B cell (primary cell): Measurements from ENCODE around the gene AOAH. TPM values are rescaled to one million over a fixed set of nuclear protein-coding genes. Genes with fewer than 3 reads are reported as not detected.

ENCODE experiments used
- ATAC-seq: fragments of 200-7000 bp; cut with Tn5 transposase; one replicate; pipeline ENCODE4 v1.10.0; 2021; ENCODE audit warnings: low read depth, mild to moderate bottlenecking, moderate number of reproducible peaks, moderate library complexity
- CTCF ChIA-PET: fragments of 350-600 bp; sonication (Branson Sonifier 250); formaldehyde crosslinking; loops from one replicate; lab custom pipeline; 2021; ENCODE audit warnings: antibody characterized with exemption, inconsistent platforms; lab: Charles Lee
- POLR2A ChIA-PET: fragments of 350-600 bp; sonication (Branson Sonifier 250); formaldehyde crosslinking; loops from one replicate; lab custom pipeline; 2021; ENCODE audit warnings: antibody characterized with exemption; lab: Charles Lee
- DNase-seq: peaks from one replicate; pipeline ENCODE4 v3.0.0; 2013
- H2AFZ ChIP-seq: 2 replicates; pipeline ENCODE4 v1.6.1; 2012; ENCODE audit warnings: mild to moderate bottlenecking, low read depth, low read length; ENCODE audit not compliant: insufficient read depth, poor library complexity, severe bottlenecking
- H3K27ac ChIP-seq, 2 donors: 1 replicate in 1 of 2; 2 replicates in 1 of 2; pipeline ENCODE4 v1.5.1; 2012 to 2013; ENCODE audit warnings: low read length in 2 of 2, mild to moderate bottlenecking in 2 of 2, moderate library complexity in 1 of 2
- H3K27me3 ChIP-seq, 4 experiments: fragments of 200-600 bp in 1 of 4; sonication (generic) in 1 of 4; replicated peaks in 1 of 4; 1 replicate in 2 of 4; 2 replicates in 2 of 4; pipeline versions ENCODE4 v1.6.1 to v1.7.0; 2013 to 2016; ENCODE audit warnings: low read length in 3 of 4, mild to moderate bottlenecking in 2 of 4, mixed read lengths in 1 of 4, moderate library complexity in 1 of 4; ENCODE audit not compliant: insufficient read depth in 4 of 4, control insufficient read depth in 3 of 4; ENCODE audit errors: control extremely low read depth in 1 of 4
- H3K36me3 ChIP-seq, 2 experiments: replicated peaks in 1 of 2; 1 replicate in 1 of 2; 2 replicates in 1 of 2; pipeline versions ENCODE4 v1.6.1 to v1.7.1; 2013; ENCODE audit warnings: low read length in 1 of 2; ENCODE audit not compliant: insufficient read depth in 2 of 2, control insufficient read depth in 1 of 2; ENCODE audit errors: control extremely low read depth in 1 of 2, extremely low read depth in 1 of 2
- H3K4me1 ChIP-seq, 2 donors: fragments of 200-600 bp in 1 of 2; sonication (generic) in 1 of 2; 1 replicate in 1 of 2; 2 replicates in 1 of 2; pipeline versions ENCODE4 v1.5.1 to v1.6.1; 2013 to 2017; ENCODE audit warnings: low read length in 2 of 2; ENCODE audit not compliant: control insufficient read depth in 2 of 2, insufficient read depth in 2 of 2
- H3K4me2 ChIP-seq: replicated peaks from 2 replicates; pipeline ENCODE3; 2012; ENCODE audit warnings: mild to moderate bottlenecking, low read depth, low read length; ENCODE audit not compliant: poor library complexity, severe bottlenecking
- H3K4me3 ChIP-seq, 5 experiments: fragments of 200-600 bp in 1 of 5; sonication (generic) in 1 of 5; 1 replicate in 3 of 5; 2 replicates in 2 of 5; pipeline versions ENCODE4 v1.5.1 to v1.7.0; 2011 to 2016; ENCODE audit warnings: low read length in 4 of 5, mild to moderate bottlenecking in 4 of 5, low read depth in 2 of 5, control low read depth in 1 of 5, moderate library complexity in 1 of 5; ENCODE audit not compliant: insufficient read depth in 1 of 5; ENCODE audit errors: control extremely low read depth in 1 of 5, extremely low read depth in 1 of 5
- H3K79me2 ChIP-seq: fragments of 200-600 bp; sonication (generic); one replicate; pipeline ENCODE4 v1.6.0; 2016; ENCODE audit warnings: low read length; ENCODE audit not compliant: control insufficient read depth, insufficient read depth
- H3K9ac ChIP-seq: fragments of 200-600 bp; sonication (generic); 2 replicates; pipeline ENCODE4 v1.6.1; 2017; ENCODE audit warnings: mild to moderate bottlenecking, low read length, moderate library complexity
- H3K9me3 ChIP-seq, 3 donors: one replicate each; pipeline versions ENCODE4 v1.6.1 to v1.7.1; 2013; ENCODE audit warnings: low read length in 2 of 3; ENCODE audit not compliant: control insufficient read depth in 2 of 3, insufficient read depth in 1 of 3; ENCODE audit errors: control extremely low read depth in 1 of 3
- H4K20me1 ChIP-seq: 2 replicates; pipeline ENCODE4 v1.6.0; 2012; ENCODE audit warnings: mild to moderate bottlenecking, low read length; ENCODE audit not compliant: insufficient read depth, control insufficient read depth, poor library complexity, severe bottlenecking
- H3K27ac Mint-ChIP-seq: one replicate; pipeline ENCODE4 v1.8.0; 2021; ENCODE audit warnings: mixed read lengths
- H3K27me3 Mint-ChIP-seq: one replicate; pipeline ENCODE4 v1.8.0; 2021; ENCODE audit warnings: mixed read lengths
- H3K4me1 Mint-ChIP-seq: one replicate; pipeline ENCODE4 v1.8.0; 2021; ENCODE audit warnings: mixed read lengths
- H3K4me3 Mint-ChIP-seq: one replicate; pipeline ENCODE4 v1.8.0; 2021; ENCODE audit warnings: mixed read lengths
- H3K9me3 Mint-ChIP-seq: one replicate; pipeline ENCODE4 v1.8.0; 2022; ENCODE audit warnings: mixed read lengths; ENCODE audit not compliant: insufficient read depth
- CTCF ChIP-seq: fragments of 200-600 bp; IDR thresholded peaks from one replicate; pipeline ENCODE4 v1.8.0; 2022; ENCODE audit warnings: antibody characterized with exemption, mild to moderate bottlenecking
- EZH2 ChIP-seq: IDR thresholded peaks from 2 replicates; pipeline ENCODE4 v1.6.1; 2012; ENCODE audit warnings: borderline replicate concordance, low read depth, mild to moderate bottlenecking, moderate library complexity, low read length; ENCODE audit not compliant: insufficient read depth, poor library complexity, severe bottlenecking
- WGBS: methylation state at CpG from one replicate; pipeline ENCODE4 v1.1.5; 2013; ENCODE audit warnings: missing lambda C conversion rate; ENCODE audit not compliant: insufficient coverage; 5-methylcytosine and 5-hydroxymethylcytosine counted together
- intact Hi-C: fragments of 100-400 bp; cut with micrococcal nuclease; formaldehyde crosslinking; loops from one replicate; pipeline ENCODE4 v1.10.0; 2022
- polyA plus RNA-seq: library from polyadenylated mRNA; depleted of rRNA; stranded (reverse); fragments of >200 nt; gene quantifications from 2 replicates; pipeline ENCODE4 v1.2.3, GENCODE V29; 2012
- total RNA-seq, 2 donors: library from RNA; stranded (reverse); fragments of 120-200 nt in 1 of 2; gene quantifications; 1 replicate in 1 of 2; 2 replicates in 1 of 2; pipeline versions ENCODE4 v1.2.3 to v1.2.4, GENCODE V29; 2013 to 2022

AOAH gene
- total and polyA plus RNA-seq, 2 donors (not counting 1 experiment from before 2014, with no cell fraction given): 2.6 to 5.0 TPM

- H3K9me3 Mint-ChIP-seq: no peaks in the 10 kb centered on the region
- TF ChIP-seq CTCF: no peak
- Histone ChIP-seq H3K4me2 (no peak overlapping the region), H3K4me1 (no peaks in the 10 kb centered on the region), H3K27me3 (no peaks in the 10 kb centered on the region), H3K79me2 (no peaks in the 10 kb centered on the region), H2AFZ (no peak overlapping the region), H3K27ac (no peak overlapping the region), H3K4me3 (no peak overlapping the region), H3K36me3 (peaks cover 0 to 3% of the 10 kb centered on the region in 2 experiments), H3K9ac (no peak overlapping the region), H4K20me1 (no peaks in the 10 kb centered on the region), H3K9me3 (no peaks in the 10 kb centered on the region)
- ChIA-PET POLR2A (no interaction called here), CTCF (no interaction called here)
- intact Hi-C loops: no loop called here
- H3K4me1 Mint-ChIP-seq: peaks cover 4% of the 10 kb centered on the region
- peaks cover 3% of the 10 kb centered on the region for H3K27me3 Mint-ChIP-seq
- H3K4me3 Mint-ChIP-seq: no peak overlapping the region
- H3K27ac Mint-ChIP-seq: no peak overlapping the region
- WGBS: 64% methylated on average over 3 of the region's 3 CpGs
- no peak for ATAC-seq
- DNase-seq: no peak
Observed at GRCh38 chr7:36635091-36635490, 89.2 kb downstream of the AOAH start.

GRCh38 chr7:36633377-36633776 lies 90.9 kb downstream of the AOAH start:
- ChIA-PET CTCF (no interaction called here), POLR2A (no interaction called here)
- WGBS: 100% methylated on average over 7 of the region's 9 CpGs
- intact Hi-C loops: no loop called here
- H3K27ac Mint-ChIP-seq: no peak overlapping the region
- Histone ChIP-seq H2AFZ (no peak overlapping the region), H3K9ac (no peak overlapping the region), H3K27me3 (no peaks in the 10 kb centered on the region), H3K36me3 (peaks cover 0 to 3% of the 10 kb centered on the region in 2 experiments), H4K20me1 (no peaks in the 10 kb centered on the region), H3K4me3 (no peak overlapping the region), H3K4me1 (no peaks in the 10 kb centered on the region), H3K4me2 (no peak overlapping the region), H3K27ac (no peak overlapping the region), H3K9me3 (no peaks in the 10 kb centered on the region), H3K79me2 (no peaks in the 10 kb centered on the region)
- no peak for TF ChIP-seq CTCF
- no peak for TF ChIP-seq EZH2
- no peaks in the 10 kb centered on the region for H3K9me3 Mint-ChIP-seq
- DNase-seq (no peak), ATAC-seq (no peak)
- H3K27me3 Mint-ChIP-seq: no peaks in the 10 kb centered on the region
- no peaks in the 10 kb centered on the region for H3K4me1 Mint-ChIP-seq
- no peak overlapping the region for H3K4me3 Mint-ChIP-seq
